Lower leg skin (tissue), 4 donors: ENCODE measurements around the gene STARD7. TPM values are rescaled to one million over a fixed set of nuclear protein-coding genes. Genes with fewer than 3 reads are reported as not detected.
"Not testable (repeated sequence)": the region's sequence is repeated elsewhere in the genome, so short reads cannot be mapped to it uniquely, and the experiment has no call there.

ENCODE experiments used
- DNase-seq, 2 donors: peaks; one replicate each; pipeline ENCODE4 v3.0.0-alpha.2; 2019; ENCODE audit warnings: low spot score in 2 of 2
- H3K4me3 ChIP-seq: fragments of 200-600 bp; sonication (generic); 2 replicates; pipeline ENCODE4 v1.5.1; 2017; ENCODE audit warnings: mild to moderate bottlenecking, low read depth; ENCODE audit not compliant: poor library complexity, severe bottlenecking
- CTCF ChIP-seq, 3 donors: fragments of 450-650 bp; IDR thresholded peaks; one replicate each; pipeline ENCODE4 v1.5.1; 2016; ENCODE audit warnings: antibody characterized with exemption in 3 of 3, mild to moderate bottlenecking in 3 of 3, moderate library complexity in 2 of 3
- POLR2A ChIP-seq, 2 donors: fragments of 450-650 bp; IDR thresholded peaks; one replicate each; pipeline ENCODE4 v1.6.1; 2016 to 2017; ENCODE audit warnings: antibody characterized with exemption in 2 of 2, mild to moderate bottlenecking in 1 of 2, moderate library complexity in 1 of 2
- WGBS, 2 donors: methylation state at CpG; one replicate each; pipeline ENCODE4 v1.1.5; 2018; 5-methylcytosine and 5-hydroxymethylcytosine counted together
- intact Hi-C: fragments of 100-400 bp; cut with DNase I; formaldehyde crosslinking; loops from one replicate; pipeline ENCODE4 v1.15.0; 2023; ENCODE audit warnings: low total_unique reads
- total RNA-seq, 4 donors: library from RNA; depleted of rRNA; stranded (reverse); fragments of >200 nt; gene quantifications; one replicate each; pipeline ENCODE4 v1.1.0, GENCODE V29; 2016

The STARD7 gene
- total RNA-seq, 4 donors from 2014 or later: 52.5 to 101 (median 77.2) TPM

- H3K4me3 ChIP-seq: no peak overlapping the region
- intact Hi-C loops: no loop called here
- TF ChIP-seq CTCF (IDR thresholded peaks at IDR 0.05) (no peak), POLR2A (IDR thresholded peaks at IDR 0.05) (no peak)
- no peak for DNase-seq
- WGBS, 2 donors: 88 to 90% methylated on average over 5 of the region's 5 CpGs
These were observed 45.2 kb downstream of the STARD7 start for GRCh38 chr2:96163415-96163767.

- WGBS, 2 donors: 50 to 54% methylated on average over 5 of the region's 5 CpGs
- intact Hi-C loops: no loop called here
- no peak for TF ChIP-seq POLR2A (IDR thresholded peaks at IDR 0.05)
- TF ChIP-seq CTCF (IDR thresholded peaks at IDR 0.05): no peak
- DNase-seq: no peak
- no peak overlapping the region for H3K4me3 ChIP-seq
These were observed 46.7 kb downstream of the STARD7 start for GRCh38 chr2:96161898-96162297.

- intact Hi-C loops, H3K4me3 ChIP-seq, DNase-seq: not testable (repeated sequence)
- 94 to 95% methylated on average over 5 of the region's 5 CpGs for WGBS, 2 donors
These were observed 48.3 kb downstream of the STARD7 start for GRCh38 chr2:96160366-96160765.

GRCh38 chr2:96159084-96159830 lies 49.4 kb downstream of the STARD7 start:
- no peak overlapping the region for H3K4me3 ChIP-seq
- intact Hi-C loops: no loop called here
- no peak for DNase-seq
- WGBS, 2 donors: 84 to 89% methylated on average over 17 of the region's 17 CpGs
- TF ChIP-seq POLR2A (IDR thresholded peaks at IDR 0.05) (no peak), CTCF (IDR thresholded peaks at IDR 0.05) (no peak)

GRCh38 chr2:96158554-96158940 lies 50.1 kb downstream of the STARD7 start:
- WGBS, 2 donors: 88 to 90% methylated on average over 14 of the region's 14 CpGs
- no peak overlapping the region for H3K4me3 ChIP-seq
- no peak for TF ChIP-seq CTCF (IDR thresholded peaks at IDR 0.05)
- TF ChIP-seq POLR2A (IDR thresholded peaks at IDR 0.05): no peak
- DNase-seq: no peak
- intact Hi-C loops: no loop called here

GRCh38 chr2:96157649-96158553 lies 50.7 kb downstream of the STARD7 start:
- no peak for TF ChIP-seq CTCF (IDR thresholded peaks at IDR 0.05)
- no peak for TF ChIP-seq POLR2A (IDR thresholded peaks at IDR 0.05)
- H3K4me3 ChIP-seq: no peak overlapping the region
- WGBS, 2 donors: 58 to 75% methylated on average over 16 to 19 of the region's 19 CpGs
- intact Hi-C loops: no loop called here
- DNase-seq: no peak
